GM19467 (cell line): Measurements from ENCODE around the gene PPDPF.
"Not testable (repeated sequence)": the region's sequence is repeated elsewhere in the genome, so short reads cannot be mapped to it uniquely, and the experiment has no call there.

ENCODE experiments used
- ATAC-seq: cut with Tn5 transposase; IDR thresholded peaks from one replicate; pipeline ENCODE4 v1.9.1; 2021; ENCODE audit warnings: mild to moderate bottlenecking, moderate library complexity; ENCODE audit not compliant: unreplicated experiment

Gene PPDPF

DNA sequence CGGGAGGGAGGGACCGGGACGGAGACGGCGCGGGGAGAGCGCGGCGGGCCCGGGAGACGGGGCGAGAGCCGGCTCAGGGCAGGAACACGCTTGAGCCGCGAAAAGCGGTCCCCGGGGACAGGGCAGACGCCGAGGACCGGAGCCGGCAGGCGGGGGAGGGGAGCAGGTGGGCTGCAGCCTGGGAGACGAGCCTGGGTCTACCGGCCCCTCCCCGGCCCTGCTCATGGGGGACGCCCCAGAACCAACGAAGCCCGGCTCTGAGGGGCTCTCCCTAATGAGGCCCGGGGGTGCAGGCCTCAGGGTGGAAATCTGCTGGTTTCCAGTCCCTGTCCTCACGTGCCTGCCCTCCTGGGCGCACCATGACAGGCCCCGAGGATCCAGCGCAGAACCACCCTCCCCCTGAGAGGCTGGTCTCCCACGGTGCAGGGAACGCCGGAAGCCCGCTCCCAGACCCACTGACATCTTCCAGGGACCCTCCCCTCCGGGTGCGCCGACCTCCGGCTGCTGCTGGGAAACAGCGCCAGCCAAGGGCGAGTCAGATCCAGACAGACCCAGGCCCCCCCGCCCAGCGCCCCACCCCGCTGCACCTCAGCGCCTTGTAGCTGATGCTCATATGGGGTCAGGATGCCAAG lies 21.1 kb upstream of the PPDPF start:
- no peak for ATAC-seq

DNA sequence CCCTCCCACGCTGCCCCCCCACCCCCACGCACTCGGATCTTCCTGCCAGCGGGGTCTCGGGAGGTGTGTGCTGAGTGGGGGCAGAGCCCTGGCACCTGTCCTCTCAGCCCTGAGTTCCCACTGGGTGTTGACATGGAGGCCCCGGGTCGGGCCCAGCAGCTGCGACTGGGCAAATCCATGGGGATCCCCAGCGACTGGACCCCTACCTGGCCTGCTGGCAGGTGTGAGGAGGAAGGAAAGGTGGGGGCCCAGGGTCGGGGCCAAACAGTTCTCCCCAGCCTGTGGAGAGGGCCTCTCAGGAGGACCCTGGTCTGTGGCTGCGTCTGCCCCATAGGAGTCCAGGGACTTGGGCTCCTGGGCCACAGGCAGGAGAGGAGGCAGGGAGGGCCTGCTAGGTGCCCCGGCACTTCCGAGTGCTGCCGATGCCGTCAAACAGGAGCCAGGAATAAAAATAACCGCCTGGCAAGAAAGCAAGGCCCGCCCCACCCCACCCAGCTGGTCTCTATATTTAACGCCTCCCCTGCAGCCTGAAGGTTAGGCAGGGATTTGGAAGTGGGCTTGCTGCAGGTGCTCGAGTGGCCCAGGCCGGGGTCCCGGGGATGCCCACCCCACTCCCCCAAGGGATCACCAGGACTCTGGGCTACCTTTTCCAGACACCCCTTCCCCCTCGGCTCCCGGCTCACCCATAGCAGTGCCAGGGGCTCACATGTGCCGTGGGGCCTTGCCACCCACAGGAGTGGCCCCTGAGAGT lies 20.2 kb upstream of the PPDPF start:
- ATAC-seq = no peak

DNA sequence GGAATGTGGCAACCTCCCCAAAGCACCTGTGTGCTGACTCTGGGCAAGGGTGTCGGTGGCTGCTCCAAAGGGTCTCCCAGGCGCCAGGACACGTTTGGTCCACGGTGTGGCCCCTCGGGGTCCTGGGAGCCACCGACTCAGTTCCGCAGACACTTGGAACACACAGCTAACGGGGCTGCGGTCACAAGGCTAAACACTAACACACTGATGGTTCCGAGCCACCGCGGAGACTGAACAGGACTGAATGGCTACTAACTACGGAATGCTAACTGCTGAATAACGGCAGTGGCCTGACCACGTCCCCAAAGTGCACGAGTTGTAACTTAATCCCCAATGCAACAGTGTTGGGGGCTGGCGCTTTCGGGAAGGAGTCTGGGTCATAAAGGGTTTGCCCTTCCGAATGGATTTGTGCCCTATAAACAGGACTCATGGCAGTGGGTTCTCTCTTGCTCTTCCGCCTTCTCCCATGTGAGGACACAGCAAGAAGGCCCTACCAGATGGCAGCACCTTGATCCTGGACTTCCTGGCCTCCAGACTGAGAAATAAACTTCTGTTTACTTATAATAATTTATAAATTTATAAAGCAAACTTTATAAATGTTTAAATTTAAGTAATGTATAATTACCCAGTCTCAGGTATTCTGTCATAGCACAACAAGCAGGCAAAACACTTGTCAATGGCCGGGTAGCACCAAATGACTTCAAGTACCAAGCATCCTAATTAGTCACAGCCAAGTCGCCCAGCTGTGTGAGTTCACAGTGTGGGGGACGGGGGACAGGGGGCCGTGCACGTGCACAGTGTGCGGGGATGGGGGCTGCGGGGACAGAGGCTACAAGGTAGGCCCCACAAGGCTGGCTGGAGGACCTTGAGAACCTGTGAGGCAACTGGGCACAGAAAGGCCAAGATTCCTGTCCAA lies 19.4 kb upstream of the PPDPF start:
- no peak for ATAC-seq

GRCh38 chr20:63501818-63502670 lies 18.5 kb upstream of the PPDPF start:
- no peak for ATAC-seq

- ATAC-seq = no peak
Measured at GRCh38 chr20:63502671-63503172, 17.8 kb upstream of the PPDPF start.

DNA sequence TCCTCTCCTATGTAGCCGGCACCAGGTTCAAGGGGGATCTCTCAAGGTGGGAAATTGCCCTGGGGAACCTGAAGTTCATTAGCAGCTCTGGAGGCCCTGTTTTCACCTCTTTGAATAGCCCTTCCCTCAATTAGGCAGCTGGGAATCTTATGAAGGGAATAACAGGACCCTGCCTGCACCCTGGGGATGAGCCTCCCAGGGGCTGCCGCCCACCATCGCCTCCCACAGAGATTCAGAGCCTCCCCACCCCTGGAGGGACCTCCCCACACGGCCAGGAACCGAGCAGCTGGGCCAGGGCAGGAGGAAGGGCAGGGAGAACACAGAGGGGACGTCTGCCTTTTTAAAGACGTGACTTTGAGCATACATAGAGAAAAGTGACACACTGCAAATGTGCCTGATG lies 17.0 kb upstream of the PPDPF start:
- no peak for ATAC-seq

- no peak for ATAC-seq
Measured at GRCh38 chr20:63504642-63505041, 15.9 kb upstream of the PPDPF start.

- no peak for ATAC-seq
Measured at GRCh38 chr20:63505281-63505680, 15.3 kb upstream of the PPDPF start.

- ATAC-seq = no peak
Measured at GRCh38 chr20:63505723-63506122, 14.8 kb upstream of the PPDPF start.

GRCh38 chr20:63507083-63507743 lies 13.4 kb upstream of the PPDPF start:
- ATAC-seq = no peak

GRCh38 chr20:63508072-63508768 lies 12.3 kb upstream of the PPDPF start:
- no peak for ATAC-seq

DNA sequence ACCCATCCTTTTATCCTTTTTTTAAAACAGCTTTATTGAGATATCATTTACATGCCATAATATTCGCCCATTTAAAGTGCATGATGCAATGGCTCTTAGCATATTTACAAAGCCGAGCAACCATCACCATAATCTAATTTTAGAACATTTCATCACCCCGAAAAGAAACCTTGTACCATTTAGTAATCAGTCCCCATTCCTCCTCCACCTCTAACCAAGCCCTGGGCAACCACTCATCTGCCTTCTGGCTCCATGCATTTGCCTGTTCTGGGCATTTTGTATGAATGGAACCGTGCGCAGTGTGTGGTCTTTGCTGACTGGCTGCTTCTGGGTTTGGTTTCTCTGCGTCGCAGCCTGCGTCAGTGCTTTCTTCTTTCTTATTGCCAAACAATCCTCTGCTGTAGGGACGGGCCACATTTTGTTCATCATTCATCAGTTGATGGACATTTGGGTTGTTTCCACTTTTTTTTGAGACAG lies 11.4 kb upstream of the PPDPF start:
- no peak for ATAC-seq

- no peak for ATAC-seq
Measured at GRCh38 chr20:63513207-63513606, 7.4 kb upstream of the PPDPF start.

GRCh38 chr20:63514520-63514919 lies 6.0 kb upstream of the PPDPF start:
- not testable (repeated sequence) for ATAC-seq

DNA sequence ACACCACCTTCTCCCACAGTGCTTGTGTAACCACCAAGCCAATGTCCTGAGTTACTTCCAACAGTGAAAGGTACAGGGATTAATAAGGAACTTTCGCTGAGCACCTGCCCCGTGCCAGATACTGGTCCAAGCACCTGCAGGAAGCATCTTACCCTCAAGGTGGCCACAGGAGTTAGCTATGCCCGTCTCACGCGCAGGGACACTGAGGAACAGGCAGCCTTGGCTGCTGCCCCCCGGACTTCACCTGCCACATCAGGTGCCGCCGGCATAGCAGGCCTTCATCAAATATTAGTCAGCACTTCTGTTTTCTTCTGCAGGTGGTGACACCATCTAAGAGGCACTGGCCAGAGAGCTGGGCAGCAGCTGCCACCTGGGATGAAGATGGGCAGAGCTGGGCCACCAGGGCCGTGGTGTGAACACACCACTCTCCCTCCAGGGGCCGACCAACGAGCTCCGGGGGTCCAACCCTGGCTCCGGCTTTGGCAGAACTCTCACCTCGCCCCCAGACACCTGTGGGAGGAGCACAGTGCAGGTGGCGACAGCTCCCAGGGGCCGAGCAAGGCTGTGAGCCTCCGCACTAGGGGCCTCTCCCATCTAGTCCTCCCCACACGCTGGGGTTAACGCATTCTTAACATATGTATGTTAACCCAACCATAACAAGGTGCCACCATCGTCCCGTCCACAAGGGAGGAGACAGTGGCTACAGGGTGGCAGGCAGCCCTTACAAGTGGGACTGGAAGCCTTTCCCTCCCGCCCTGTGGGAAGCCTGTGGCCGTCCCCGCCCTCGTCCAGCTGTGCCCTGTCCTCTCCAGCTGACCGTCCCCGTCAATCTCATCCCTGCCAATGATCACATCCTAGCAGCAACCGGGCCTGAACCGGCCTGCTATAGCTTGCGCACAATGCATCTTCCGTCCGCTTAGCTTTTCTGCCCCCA lies 2.9 kb upstream of the PPDPF start:
- no peak for ATAC-seq

DNA sequence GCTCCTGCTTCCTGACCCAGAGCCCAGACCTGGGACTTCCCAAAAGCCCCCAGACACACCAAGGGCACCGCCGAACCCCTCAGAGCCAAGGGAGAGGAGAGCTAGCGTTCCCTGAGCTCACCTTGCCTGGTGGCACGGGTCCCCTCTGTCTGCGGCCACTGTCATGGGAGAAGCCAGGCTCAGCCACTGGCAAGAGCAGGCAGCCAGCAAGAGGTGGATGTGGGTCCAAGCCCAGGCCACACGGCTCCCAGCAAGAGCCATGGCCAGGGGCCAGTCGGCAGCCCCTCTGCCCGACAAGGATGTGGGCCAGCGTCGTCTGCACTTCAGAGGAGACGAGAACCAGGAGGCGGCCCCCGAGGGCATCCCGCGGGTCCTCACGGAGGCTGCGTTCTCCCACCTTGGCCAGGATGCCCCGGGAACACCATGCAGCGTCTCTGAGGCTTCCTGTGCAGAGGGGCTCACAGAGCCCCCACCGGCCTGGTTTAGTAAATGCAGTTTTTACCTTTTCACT lies 2.2 kb upstream of the PPDPF start:
- no peak for ATAC-seq

DNA sequence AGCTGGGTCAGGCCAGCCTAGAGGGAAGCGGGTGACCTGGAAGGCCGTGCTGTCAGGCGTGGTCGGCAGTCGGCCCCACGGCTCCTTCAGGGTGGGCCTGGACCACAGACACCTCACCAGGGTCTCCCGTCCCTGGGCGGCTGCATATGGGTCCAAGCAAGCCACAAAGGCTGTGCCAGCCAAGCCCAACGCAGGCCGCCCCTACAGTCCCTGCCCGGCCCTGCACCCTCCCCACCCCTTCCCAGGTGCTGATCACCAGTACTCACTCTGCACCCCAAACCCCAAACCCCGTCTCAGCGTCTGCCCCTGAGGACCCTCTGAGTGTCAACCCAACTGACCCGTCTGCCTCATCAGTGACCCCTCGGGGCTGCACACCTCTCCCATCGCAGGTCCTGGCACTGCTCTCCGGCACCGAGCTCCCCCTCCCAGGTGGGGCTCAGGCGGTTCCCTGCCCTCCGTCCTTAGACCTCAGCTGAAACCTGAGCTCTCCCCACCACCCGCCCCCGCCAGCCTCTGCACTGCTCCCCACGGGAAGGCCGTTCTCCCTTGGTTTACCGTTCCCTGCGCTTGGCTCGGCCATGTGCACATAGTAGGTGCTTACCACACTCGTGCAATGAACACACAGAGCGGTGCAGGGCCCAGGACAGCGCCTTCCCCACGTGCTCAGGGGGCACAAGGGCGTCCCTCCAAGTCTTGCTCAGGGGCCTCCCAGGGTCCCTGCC lies 1.5 kb upstream of the PPDPF start:
- no peak for ATAC-seq
